PFSK-1 (cell line): Measurements from ENCODE around the gene PDE2A.

Experiments
- FOXP2 ChIP-seq: optimal IDR thresholded peaks from 2 replicates; pipeline ENCODE3; 2011; ENCODE audit warnings: borderline replicate concordance, control low read depth, inconsistent platforms; ENCODE audit not compliant: insufficient read depth; ENCODE audit errors: extremely low read length, extremely low read depth
- POLR2AphosphoS5 ChIP-seq: IDR thresholded peaks from 2 replicates; pipeline ENCODE4 v1.6.1; 2012; ENCODE audit warnings: low read depth, mild to moderate bottlenecking, control low read depth, low read length, moderate library complexity
- SIN3A ChIP-seq: IDR thresholded peaks from 2 replicates; pipeline ENCODE4 v1.6.1; 2012; ENCODE audit warnings: mild to moderate bottlenecking, low read length, moderate library complexity, borderline replicate concordance; ENCODE audit not compliant: insufficient read depth
- TAF1 ChIP-seq: IDR thresholded peaks from 2 replicates; pipeline ENCODE4 v1.6.1; 2012; ENCODE audit warnings: low read length, control low read depth, borderline replicate concordance; ENCODE audit not compliant: insufficient read depth
- TF ChIP-seq, protein P1 (sequence below), 2 experiments: IDR thresholded peaks; 2 replicates each; pipeline versions ENCODE4 v1.6.1 to v1.8.0; 2011 to 2012; ENCODE audit warnings: low read depth in 2 of 2, low read length in 2 of 2, control low read depth in 1 of 2, inconsistent platforms in 1 of 2, mild to moderate bottlenecking in 1 of 2, moderate library complexity in 1 of 2; ENCODE audit not compliant: insufficient read depth in 1 of 2

The PDE2A gene

GRCh38 chr11:72720784-72721183 is 46.6 kb upstream of the PDE2A start:
- no peak for TF ChIP-seq TAF1
- TF ChIP-seq, protein P1, sequence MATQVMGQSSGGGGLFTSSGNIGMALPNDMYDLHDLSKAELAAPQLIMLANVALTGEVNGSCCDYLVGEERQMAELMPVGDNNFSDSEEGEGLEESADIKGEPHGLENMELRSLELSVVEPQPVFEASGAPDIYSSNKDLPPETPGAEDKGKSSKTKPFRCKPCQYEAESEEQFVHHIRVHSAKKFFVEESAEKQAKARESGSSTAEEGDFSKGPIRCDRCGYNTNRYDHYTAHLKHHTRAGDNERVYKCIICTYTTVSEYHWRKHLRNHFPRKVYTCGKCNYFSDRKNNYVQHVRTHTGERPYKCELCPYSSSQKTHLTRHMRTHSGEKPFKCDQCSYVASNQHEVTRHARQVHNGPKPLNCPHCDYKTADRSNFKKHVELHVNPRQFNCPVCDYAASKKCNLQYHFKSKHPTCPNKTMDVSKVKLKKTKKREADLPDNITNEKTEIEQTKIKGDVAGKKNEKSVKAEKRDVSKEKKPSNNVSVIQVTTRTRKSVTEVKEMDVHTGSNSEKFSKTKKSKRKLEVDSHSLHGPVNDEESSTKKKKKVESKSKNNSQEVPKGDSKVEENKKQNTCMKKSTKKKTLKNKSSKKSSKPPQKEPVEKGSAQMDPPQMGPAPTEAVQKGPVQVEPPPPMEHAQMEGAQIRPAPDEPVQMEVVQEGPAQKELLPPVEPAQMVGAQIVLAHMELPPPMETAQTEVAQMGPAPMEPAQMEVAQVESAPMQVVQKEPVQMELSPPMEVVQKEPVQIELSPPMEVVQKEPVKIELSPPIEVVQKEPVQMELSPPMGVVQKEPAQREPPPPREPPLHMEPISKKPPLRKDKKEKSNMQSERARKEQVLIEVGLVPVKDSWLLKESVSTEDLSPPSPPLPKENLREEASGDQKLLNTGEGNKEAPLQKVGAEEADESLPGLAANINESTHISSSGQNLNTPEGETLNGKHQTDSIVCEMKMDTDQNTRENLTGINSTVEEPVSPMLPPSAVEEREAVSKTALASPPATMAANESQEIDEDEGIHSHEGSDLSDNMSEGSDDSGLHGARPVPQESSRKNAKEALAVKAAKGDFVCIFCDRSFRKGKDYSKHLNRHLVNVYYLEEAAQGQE (IDR thresholded peaks at IDR 0.05; ENCODE audit: insufficient read depth in 1 of 2, low read depth in 2 of 2, low read length in 2 of 2), result no peak
- TF ChIP-seq POLR2AphosphoS5, result no peak
- TF ChIP-seq FOXP2, result no peak
- no peak for TF ChIP-seq SIN3A

GRCh38 chr11:72720047-72720446 is 45.8 kb upstream of the PDE2A start:
- no peak for TF ChIP-seq TAF1
- TF ChIP-seq SIN3A, result no peak
- TF ChIP-seq, protein P1 (IDR thresholded peaks at IDR 0.05; ENCODE audit: insufficient read depth in 1 of 2, low read depth in 2 of 2, low read length in 2 of 2), result no peak
- TF ChIP-seq FOXP2, result no peak
- TF ChIP-seq POLR2AphosphoS5, result no peak

- TF ChIP-seq SIN3A, result no peak
- TF ChIP-seq, protein P1 (IDR thresholded peaks at IDR 0.05; ENCODE audit: insufficient read depth in 1 of 2, low read depth in 2 of 2, low read length in 2 of 2), result no peak
- TF ChIP-seq FOXP2, result no peak
- no peak for TF ChIP-seq TAF1
- no peak for TF ChIP-seq POLR2AphosphoS5
Observed at GRCh38 chr11:72719551-72719950, 45.3 kb upstream of the PDE2A start.

- TF ChIP-seq POLR2AphosphoS5 (no peak), TAF1 (no peak), FOXP2 (no peak), SIN3A (no peak)
- TF ChIP-seq, protein P1 (IDR thresholded peaks at IDR 0.05; ENCODE audit: insufficient read depth in 1 of 2, low read depth in 2 of 2, low read length in 2 of 2), result no peak
Observed at GRCh38 chr11:72719144-72719543, 44.9 kb upstream of the PDE2A start.

GRCh38 chr11:72718101-72718501 is 43.9 kb upstream of the PDE2A start:
- TF ChIP-seq, protein P1 (IDR thresholded peaks at IDR 0.05; ENCODE audit: insufficient read depth in 1 of 2, low read depth in 2 of 2, low read length in 2 of 2), result no peak
- no peak for TF ChIP-seq FOXP2
